ENCODE data around the gene FAM168A.

DNA sequence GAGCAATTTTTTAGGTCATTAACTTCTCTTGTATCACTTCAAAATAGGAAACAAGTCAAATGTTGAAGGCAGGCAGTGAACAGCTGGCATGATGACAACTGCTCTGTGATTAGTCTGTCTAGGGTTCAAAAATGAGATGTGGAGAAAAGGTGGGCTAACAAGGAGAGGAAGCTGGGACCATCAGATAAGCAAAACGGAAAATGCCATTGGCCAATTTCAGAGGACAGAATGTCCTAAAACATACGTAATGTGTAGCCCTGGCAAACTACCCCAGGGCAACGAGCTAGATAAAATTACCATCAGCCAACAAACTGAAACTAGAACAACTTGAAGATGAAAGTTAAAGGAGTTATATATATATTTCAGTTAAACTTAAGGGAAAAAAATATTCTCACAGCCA is 128.5 kb downstream of the FAM168A start:
- TF ChIP-seq, protein P1, sequence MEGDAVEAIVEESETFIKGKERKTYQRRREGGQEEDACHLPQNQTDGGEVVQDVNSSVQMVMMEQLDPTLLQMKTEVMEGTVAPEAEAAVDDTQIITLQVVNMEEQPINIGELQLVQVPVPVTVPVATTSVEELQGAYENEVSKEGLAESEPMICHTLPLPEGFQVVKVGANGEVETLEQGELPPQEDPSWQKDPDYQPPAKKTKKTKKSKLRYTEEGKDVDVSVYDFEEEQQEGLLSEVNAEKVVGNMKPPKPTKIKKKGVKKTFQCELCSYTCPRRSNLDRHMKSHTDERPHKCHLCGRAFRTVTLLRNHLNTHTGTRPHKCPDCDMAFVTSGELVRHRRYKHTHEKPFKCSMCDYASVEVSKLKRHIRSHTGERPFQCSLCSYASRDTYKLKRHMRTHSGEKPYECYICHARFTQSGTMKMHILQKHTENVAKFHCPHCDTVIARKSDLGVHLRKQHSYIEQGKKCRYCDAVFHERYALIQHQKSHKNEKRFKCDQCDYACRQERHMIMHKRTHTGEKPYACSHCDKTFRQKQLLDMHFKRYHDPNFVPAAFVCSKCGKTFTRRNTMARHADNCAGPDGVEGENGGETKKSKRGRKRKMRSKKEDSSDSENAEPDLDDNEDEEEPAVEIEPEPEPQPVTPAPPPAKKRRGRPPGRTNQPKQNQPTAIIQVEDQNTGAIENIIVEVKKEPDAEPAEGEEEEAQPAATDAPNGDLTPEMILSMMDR (IDR thresholded peaks at IDR 0.05): no peak
- no peak for TF ChIP-seq POLR2A (IDR thresholded peaks at IDR 0.05)
